ENCODE results near the gene UBR2.
"Not testable (repeated sequence)": the region's sequence is repeated elsewhere in the genome, so short reads cannot be mapped to it uniquely, and the experiment has no call there.

The UBR2 gene

DNA sequence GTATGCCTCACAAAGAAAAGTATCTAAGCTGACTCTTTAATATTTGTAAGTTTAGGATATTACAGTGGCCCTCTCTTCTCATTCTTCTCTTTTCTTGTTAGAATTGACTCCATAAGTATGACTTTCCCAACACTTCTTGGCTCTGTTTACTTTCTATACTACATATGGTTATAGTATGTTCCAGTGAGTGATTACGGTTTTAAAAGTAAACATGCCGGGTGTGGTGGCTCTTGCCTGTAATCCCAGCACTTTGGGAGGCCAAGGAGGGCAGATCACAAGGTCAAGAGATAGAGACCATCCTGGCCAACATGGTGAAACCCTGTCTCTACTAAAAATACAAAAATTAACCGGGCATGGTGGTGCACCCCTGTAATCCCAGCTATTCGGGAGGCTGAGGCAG, 3.4 kb downstream of the UBR2 start:
- H2BK120ac ChIP-seq (ENCODE audit: low read depth, low read length); H3K18ac ChIP-seq (ENCODE audit: low read length); H4K8ac ChIP-seq (ENCODE audit: low read depth, low read length); H3K4me2 ChIP-seq (ENCODE audit: insufficient read depth, low read length, poor library complexity, severe bottlenecking); H3K14ac ChIP-seq (ENCODE audit: low read length); H2BK5ac ChIP-seq (ENCODE audit: low read length); DNase-seq (ENCODE audit: low spot score); H3K4ac ChIP-seq (ENCODE audit: low read length); H3K23ac ChIP-seq (ENCODE audit: low read depth, low read length, poor library complexity); H3K9ac ChIP-seq (ENCODE audit: low read depth, low read length, poor library complexity); H3K27me3 ChIP-seq (ENCODE audit: control insufficient read depth in 3 of 3, insufficient read depth in 3 of 3, low read depth in 1 of 3, low read length in 3 of 3); H3K4me3 ChIP-seq (ENCODE audit: low read length in 2 of 2); H3K27ac ChIP-seq (replicated peaks; ENCODE audit: low read length); H3K4me1 ChIP-seq (ENCODE audit: control insufficient read depth in 2 of 2, insufficient read depth in 1 of 2, low read depth in 1 of 2, low read length in 2 of 2); H3K79me1 ChIP-seq (ENCODE audit: low read depth, low read length); H2AFZ ChIP-seq (ENCODE audit: low read length); H2AK5ac ChIP-seq (ENCODE audit: low read depth, low read length); H2BK15ac ChIP-seq (ENCODE audit: low read length); H3K9me3 ChIP-seq (replicated peaks in 1 of 2; ENCODE audit: control insufficient read depth in 2 of 2, insufficient read depth in 1 of 2, low read depth in 1 of 2, low read length in 2 of 2); H4K91ac ChIP-seq (ENCODE audit: low read depth, low read length, poor library complexity); H2BK12ac ChIP-seq (ENCODE audit: low read length): not testable (repeated sequence)
- peaks cover 0 to 12% of the 10 kb centered on the region in 2 donors for H3K36me3 ChIP-seq (replicated peaks in 1 of 2; ENCODE audit: control insufficient read depth in 2 of 2, insufficient read depth in 2 of 2, low read length in 2 of 2)
- WGBS, 2 donors (ENCODE audit: extremely low coverage in 2 of 2, insufficient read length in 2 of 2, insufficient replicate concordance in 1 of 2), result no CpG with 5 or more reads among the region's 4 CpGs

DNA sequence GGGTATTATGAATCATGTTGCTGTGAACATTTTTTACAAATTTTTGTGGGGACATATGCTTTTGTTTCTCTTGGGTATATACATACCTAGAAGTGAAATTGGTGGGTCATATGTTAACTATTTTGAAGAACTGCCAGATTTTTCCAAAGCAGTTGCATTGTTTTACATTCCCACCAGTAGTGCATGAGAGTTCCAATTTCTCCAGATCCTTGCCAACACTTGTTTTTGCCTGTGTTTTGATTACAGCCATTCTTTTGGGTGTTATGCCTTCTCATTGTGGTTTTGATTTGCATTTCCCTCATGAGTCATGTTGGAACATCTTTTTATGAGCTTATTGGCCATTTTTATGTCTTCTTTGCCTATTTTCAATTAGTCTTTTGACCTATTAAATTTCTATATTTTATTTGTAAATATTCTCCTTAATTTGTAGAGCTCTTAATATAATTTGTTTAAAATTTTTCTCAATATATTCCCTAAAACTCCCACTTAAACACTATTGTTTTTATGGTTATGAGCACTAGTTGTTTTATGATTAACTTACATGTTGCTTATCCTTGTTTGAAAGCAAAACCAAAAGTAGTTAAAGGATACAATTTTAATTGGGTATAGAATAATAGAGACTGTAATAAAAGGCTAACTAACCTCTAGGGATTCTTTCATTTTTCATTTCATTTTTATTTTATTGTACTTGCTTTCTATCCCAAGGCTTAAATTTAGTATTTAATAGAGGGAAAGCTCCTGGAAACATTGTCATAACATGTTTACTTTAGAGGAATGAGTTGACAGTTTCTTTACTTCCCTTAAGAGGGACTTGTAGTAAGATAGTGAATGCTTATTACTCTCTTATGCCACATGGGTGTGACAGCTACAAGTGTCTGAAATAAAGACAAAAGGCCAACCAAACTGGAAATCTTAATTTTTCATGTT, 5.5 kb downstream of the UBR2 start:
- Histone ChIP-seq H4K91ac (ENCODE audit: low read depth, low read length, poor library complexity) (no peak overlapping the region), H3K4me1 (ENCODE audit: control insufficient read depth in 2 of 2, insufficient read depth in 1 of 2, low read depth in 1 of 2, low read length in 2 of 2) (peaks cover 0 to 4% of the 10 kb centered on the region in 2 donors), H2BK120ac (ENCODE audit: low read depth, low read length) (no peak overlapping the region), H3K79me1 (ENCODE audit: low read depth, low read length) (peaks cover 3% of the 10 kb centered on the region), H3K4me3 (ENCODE audit: low read length in 2 of 2) (no peak overlapping the region), H2AFZ (ENCODE audit: low read length) (no peak overlapping the region), H3K9ac (ENCODE audit: low read depth, low read length, poor library complexity) (no peak overlapping the region), H2BK15ac (ENCODE audit: low read length) (no peak overlapping the region), H3K23ac (ENCODE audit: low read depth, low read length, poor library complexity) (no peak overlapping the region), H3K18ac (ENCODE audit: low read length) (no peak overlapping the region), H3K27me3 (ENCODE audit: control insufficient read depth in 3 of 3, insufficient read depth in 3 of 3, low read depth in 1 of 3, low read length in 3 of 3) (no peaks in the 10 kb centered on the region), H3K36me3 (replicated peaks in 1 of 2; ENCODE audit: control insufficient read depth in 2 of 2, insufficient read depth in 2 of 2, low read length in 2 of 2) (peaks cover 0 to 26% of the 10 kb centered on the region in 2 donors), H3K4ac (ENCODE audit: low read length) (no peak overlapping the region), H3K9me3 (replicated peaks in 1 of 2; ENCODE audit: control insufficient read depth in 2 of 2, insufficient read depth in 1 of 2, low read depth in 1 of 2, low read length in 2 of 2) (no peaks in the 10 kb centered on the region), H3K27ac (replicated peaks; ENCODE audit: low read length) (no peak overlapping the region), H4K8ac (ENCODE audit: low read depth, low read length) (no peak overlapping the region), H2AK5ac (ENCODE audit: low read depth, low read length) (no peak overlapping the region), H3K4me2 (ENCODE audit: insufficient read depth, low read length, poor library complexity, severe bottlenecking) (no peak overlapping the region), H2BK5ac (ENCODE audit: low read length) (no peak overlapping the region), H3K14ac (ENCODE audit: low read length) (no peak overlapping the region), H2BK12ac (ENCODE audit: low read length) (no peak overlapping the region)
- DNase-seq (ENCODE audit: low spot score), result no peak

DNA sequence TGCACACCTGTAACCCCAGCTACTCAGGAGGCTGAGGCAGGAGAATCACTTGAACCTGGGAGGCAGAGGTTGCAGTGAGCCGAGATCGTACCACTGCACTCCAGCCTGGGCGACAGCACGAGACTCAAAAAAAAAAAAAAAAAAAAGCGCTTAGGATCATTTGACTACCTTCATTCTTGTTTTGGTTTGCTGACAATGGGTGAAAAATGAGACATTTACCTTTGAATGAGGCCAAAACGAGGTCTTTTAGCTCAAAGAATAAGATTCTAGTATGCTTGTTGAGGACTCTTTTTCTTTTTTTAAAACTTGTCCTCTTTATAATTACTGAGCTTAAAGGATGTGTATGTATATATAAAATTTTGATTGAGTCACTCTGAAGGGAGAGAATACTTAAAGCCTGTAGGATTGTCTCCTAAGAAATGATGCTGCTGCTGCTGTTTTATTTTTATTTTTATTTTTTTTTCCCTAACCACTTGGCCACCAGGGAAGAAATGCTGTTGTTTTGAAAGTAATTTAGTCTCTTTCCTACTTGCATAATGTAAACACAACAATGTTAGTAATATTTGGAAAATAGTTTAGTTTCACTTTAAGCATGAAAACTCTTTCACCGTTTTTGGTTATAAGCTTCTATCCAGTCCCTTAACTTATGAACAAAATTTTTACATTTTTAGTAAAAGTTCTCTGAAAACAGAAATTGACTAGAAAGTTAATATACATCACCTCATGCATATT, 7.9 kb downstream of the UBR2 start:
- Histone ChIP-seq H3K36me3 (replicated peaks in 1 of 2; ENCODE audit: control insufficient read depth in 2 of 2, insufficient read depth in 2 of 2, low read length in 2 of 2) (peaks cover 2 to 33% of the 10 kb centered on the region in 2 donors), H3K23ac (ENCODE audit: low read depth, low read length, poor library complexity) (no peak overlapping the region), H4K91ac (ENCODE audit: low read depth, low read length, poor library complexity) (no peak overlapping the region), H3K27ac (replicated peaks; ENCODE audit: low read length) (no peak overlapping the region), H3K4me3 (ENCODE audit: low read length in 2 of 2) (no peak overlapping the region), H2BK12ac (ENCODE audit: low read length) (no peak overlapping the region), H3K79me1 (ENCODE audit: low read depth, low read length) (peaks cover 1% of the 10 kb centered on the region), H3K9ac (ENCODE audit: low read depth, low read length, poor library complexity) (no peak overlapping the region), H3K18ac (ENCODE audit: low read length) (no peak overlapping the region), H3K27me3 (ENCODE audit: control insufficient read depth in 3 of 3, insufficient read depth in 3 of 3, low read depth in 1 of 3, low read length in 3 of 3) (no peaks in the 10 kb centered on the region), H3K4me1 (ENCODE audit: control insufficient read depth in 2 of 2, insufficient read depth in 1 of 2, low read depth in 1 of 2, low read length in 2 of 2) (no peaks in the 10 kb centered on the region), H2BK120ac (ENCODE audit: low read depth, low read length) (no peak overlapping the region), H4K8ac (ENCODE audit: low read depth, low read length) (no peak overlapping the region), H3K14ac (ENCODE audit: low read length) (no peak overlapping the region), H3K9me3 (replicated peaks in 1 of 2; ENCODE audit: control insufficient read depth in 2 of 2, insufficient read depth in 1 of 2, low read depth in 1 of 2, low read length in 2 of 2) (no peaks in the 10 kb centered on the region), H2AFZ (ENCODE audit: low read length) (no peak overlapping the region), H3K4ac (ENCODE audit: low read length) (no peak overlapping the region), H2BK15ac (ENCODE audit: low read length) (no peak overlapping the region), H2BK5ac (ENCODE audit: low read length) (no peak overlapping the region), H2AK5ac (ENCODE audit: low read depth, low read length) (no peak overlapping the region), H3K4me2 (ENCODE audit: insufficient read depth, low read length, poor library complexity, severe bottlenecking) (no peak overlapping the region)
- WGBS, 2 donors (ENCODE audit: extremely low coverage in 2 of 2, insufficient read length in 2 of 2, insufficient replicate concordance in 1 of 2), result no CpG with 5 or more reads among the region's 7 CpGs
- no peak for DNase-seq (ENCODE audit: low spot score)

DNA sequence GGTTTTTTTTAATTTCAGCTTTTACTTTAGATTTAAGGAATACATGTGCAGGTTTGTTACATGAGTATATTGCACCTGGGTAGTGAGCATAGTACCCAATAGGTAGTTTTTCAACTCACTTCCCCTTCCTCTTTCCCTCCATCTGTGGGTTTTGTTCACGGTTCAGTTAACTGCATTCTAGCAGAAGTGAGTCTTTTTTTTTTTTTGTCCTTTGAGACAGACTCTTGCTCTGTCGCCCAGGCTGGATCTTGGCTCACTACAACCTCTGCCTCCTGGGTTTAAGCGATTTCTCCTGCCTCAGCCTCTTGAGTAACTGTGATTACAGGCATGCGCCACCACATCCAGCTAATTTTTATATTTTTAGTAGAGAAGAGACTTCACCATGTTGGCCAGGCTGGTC, 8.7 kb downstream of the UBR2 start:
- Histone ChIP-seq H4K91ac (ENCODE audit: low read depth, low read length, poor library complexity) (no peak overlapping the region), H3K14ac (ENCODE audit: low read length) (no peak overlapping the region), H2BK15ac (ENCODE audit: low read length) (no peak overlapping the region), H3K27ac (replicated peaks; ENCODE audit: low read length) (no peak overlapping the region), H3K4ac (ENCODE audit: low read length) (no peak overlapping the region), H3K4me1 (ENCODE audit: control insufficient read depth in 2 of 2, insufficient read depth in 1 of 2, low read depth in 1 of 2, low read length in 2 of 2) (no peaks in the 10 kb centered on the region), H2AK5ac (ENCODE audit: low read depth, low read length) (no peak overlapping the region), H3K27me3 (ENCODE audit: control insufficient read depth in 3 of 3, insufficient read depth in 3 of 3, low read depth in 1 of 3, low read length in 3 of 3) (no peaks in the 10 kb centered on the region), H2BK120ac (ENCODE audit: low read depth, low read length) (no peak overlapping the region), H3K18ac (ENCODE audit: low read length) (no peak overlapping the region), H3K4me3 (ENCODE audit: low read length in 2 of 2) (no peak overlapping the region), H3K4me2 (ENCODE audit: insufficient read depth, low read length, poor library complexity, severe bottlenecking) (no peak overlapping the region), H2BK12ac (ENCODE audit: low read length) (no peak overlapping the region), H3K9me3 (replicated peaks in 1 of 2; ENCODE audit: control insufficient read depth in 2 of 2, insufficient read depth in 1 of 2, low read depth in 1 of 2, low read length in 2 of 2) (no peaks in the 10 kb centered on the region), H2AFZ (ENCODE audit: low read length) (no peak overlapping the region), H3K9ac (ENCODE audit: low read depth, low read length, poor library complexity) (no peak overlapping the region), H3K36me3 (replicated peaks in 1 of 2; ENCODE audit: control insufficient read depth in 2 of 2, insufficient read depth in 2 of 2, low read length in 2 of 2) (peaks cover 3 to 37% of the 10 kb centered on the region in 2 donors), H2BK5ac (ENCODE audit: low read length) (no peak overlapping the region), H4K8ac (ENCODE audit: low read depth, low read length) (no peak overlapping the region), H3K79me1 (ENCODE audit: low read depth, low read length) (peaks cover 1% of the 10 kb centered on the region), H3K23ac (ENCODE audit: low read depth, low read length, poor library complexity) (no peak overlapping the region)
- WGBS, 2 donors (ENCODE audit: extremely low coverage in 2 of 2, insufficient read length in 2 of 2, insufficient replicate concordance in 1 of 2), result no CpG with 5 or more reads among the region's 4 CpGs
- no peak for DNase-seq (ENCODE audit: low spot score)

All from neuronal stem cell (in vitro differentiated cells).